Measurements from ENCODE around the gene TIMM13. TPM values are rescaled to one million over a fixed set of nuclear protein-coding genes. Genes with fewer than 3 reads are reported as not detected.

Gene TIMM13
- total RNA-seq, 1 donor from 2014 or later = 20.9 TPM

DNA sequence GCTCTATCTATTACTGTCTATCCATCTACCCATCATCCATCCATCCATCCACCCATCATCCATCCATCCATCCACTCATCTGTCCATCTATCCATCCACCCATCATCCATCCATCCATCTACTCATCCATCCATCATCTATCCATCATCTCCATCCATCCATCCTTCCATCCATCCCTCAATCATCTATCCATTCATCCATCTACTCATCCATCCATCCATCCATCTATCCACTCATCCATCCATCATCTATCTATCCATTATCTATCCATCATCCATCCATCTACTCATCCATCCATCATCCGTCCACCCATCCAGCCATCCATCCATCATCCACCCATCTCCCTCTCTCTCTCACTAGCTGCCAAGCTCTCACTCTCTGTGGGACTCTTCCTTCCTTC lies 13.1 kb upstream of the TIMM13 start:
- Histone ChIP-seq H3K9me3 (no peaks in the 10 kb centered on the region), H3K4me1 (no peaks in the 10 kb centered on the region), H3K27me3 (no peaks in the 10 kb centered on the region), H3K27ac (no peak overlapping the region), H3K36me3 (peaks cover 0 to 19% of the 10 kb centered on the region in 2 donors), H3K4me3 (no peak overlapping the region)
- no peak for DNase-seq (ENCODE audit: extremely low spot score in 2 of 2)
- intact Hi-C loops (cut with DNase I) = no loop called here
- TF ChIP-seq POLR2A (IDR thresholded peaks at IDR 0.05) = no peak
- no peak for TF ChIP-seq POLR2AphosphoS5 (IDR thresholded peaks at IDR 0.05; ENCODE audit: insufficient read depth in 1 of 2, low read depth in 1 of 2)
- TF ChIP-seq, protein P1, sequence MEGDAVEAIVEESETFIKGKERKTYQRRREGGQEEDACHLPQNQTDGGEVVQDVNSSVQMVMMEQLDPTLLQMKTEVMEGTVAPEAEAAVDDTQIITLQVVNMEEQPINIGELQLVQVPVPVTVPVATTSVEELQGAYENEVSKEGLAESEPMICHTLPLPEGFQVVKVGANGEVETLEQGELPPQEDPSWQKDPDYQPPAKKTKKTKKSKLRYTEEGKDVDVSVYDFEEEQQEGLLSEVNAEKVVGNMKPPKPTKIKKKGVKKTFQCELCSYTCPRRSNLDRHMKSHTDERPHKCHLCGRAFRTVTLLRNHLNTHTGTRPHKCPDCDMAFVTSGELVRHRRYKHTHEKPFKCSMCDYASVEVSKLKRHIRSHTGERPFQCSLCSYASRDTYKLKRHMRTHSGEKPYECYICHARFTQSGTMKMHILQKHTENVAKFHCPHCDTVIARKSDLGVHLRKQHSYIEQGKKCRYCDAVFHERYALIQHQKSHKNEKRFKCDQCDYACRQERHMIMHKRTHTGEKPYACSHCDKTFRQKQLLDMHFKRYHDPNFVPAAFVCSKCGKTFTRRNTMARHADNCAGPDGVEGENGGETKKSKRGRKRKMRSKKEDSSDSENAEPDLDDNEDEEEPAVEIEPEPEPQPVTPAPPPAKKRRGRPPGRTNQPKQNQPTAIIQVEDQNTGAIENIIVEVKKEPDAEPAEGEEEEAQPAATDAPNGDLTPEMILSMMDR (IDR thresholded peaks at IDR 0.05) = no peak

DNA sequence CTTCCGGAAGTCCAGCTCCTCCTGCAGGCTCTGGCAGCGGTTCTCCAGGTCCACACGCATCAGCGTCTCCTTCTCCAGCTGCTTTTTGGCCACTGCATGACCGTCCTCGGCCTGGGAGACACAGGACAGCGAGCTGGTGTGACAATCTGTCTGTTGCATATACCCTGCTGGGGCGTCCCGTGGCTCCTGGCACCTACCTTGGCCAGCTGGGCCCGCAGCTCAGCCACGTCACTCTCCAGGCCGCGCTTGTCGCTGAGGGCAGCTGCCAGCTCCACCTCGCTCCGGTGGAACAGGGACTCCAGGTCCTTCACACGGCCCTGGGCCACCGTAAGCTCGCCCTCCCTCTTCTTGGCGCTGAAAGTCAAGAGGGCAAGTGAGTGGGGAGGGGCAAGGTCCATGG lies 10.8 kb upstream of the TIMM13 start:
- TF ChIP-seq POLR2AphosphoS5 (IDR thresholded peaks at IDR 0.05; ENCODE audit: insufficient read depth in 1 of 2, low read depth in 1 of 2) (no peak), POLR2A (IDR thresholded peaks at IDR 0.05) (no peak)
- TF ChIP-seq, protein P1 (IDR thresholded peaks at IDR 0.05) = no peak
- DNase-seq (ENCODE audit: extremely low spot score in 2 of 2) = no peak
- Histone ChIP-seq H3K4me3 (no peak overlapping the region), H3K27me3 (no peaks in the 10 kb centered on the region), H3K9me3 (no peaks in the 10 kb centered on the region), H3K36me3 (peaks cover 0 to 30% of the 10 kb centered on the region in 2 donors), H3K4me1 (no peaks in the 10 kb centered on the region), H3K27ac (no peak overlapping the region)
- intact Hi-C loops (cut with DNase I) = no loop called here

DNA sequence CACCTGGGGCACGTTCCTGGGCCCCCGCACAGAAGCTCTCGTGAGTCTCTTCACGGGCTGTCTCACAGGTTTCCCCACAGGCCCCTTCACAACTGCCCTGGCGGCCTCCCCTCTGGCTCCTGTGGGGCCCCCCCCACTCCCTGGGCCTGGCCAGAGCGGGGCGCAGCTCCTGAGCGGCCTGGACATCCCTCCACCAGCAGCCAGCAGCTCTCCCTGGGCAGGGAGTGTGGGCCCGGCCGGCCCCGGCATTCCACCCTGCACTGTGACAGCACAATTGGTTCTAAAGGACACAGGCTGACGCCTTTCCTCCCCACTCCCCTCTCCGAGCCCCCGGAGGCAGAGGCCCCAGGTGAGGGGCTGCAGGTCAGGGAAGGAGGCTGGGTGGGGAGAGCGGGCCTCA lies 9.5 kb upstream of the TIMM13 start:
- H3K27me3 ChIP-seq = no peaks in the 10 kb centered on the region
- H3K4me1 ChIP-seq = no peaks in the 10 kb centered on the region
- no peaks in the 10 kb centered on the region for H3K9me3 ChIP-seq
- TF ChIP-seq POLR2AphosphoS5 (IDR thresholded peaks at IDR 0.05; ENCODE audit: insufficient read depth in 1 of 2, low read depth in 1 of 2) (no peak), POLR2A (IDR thresholded peaks at IDR 0.05) (no peak)
- TF ChIP-seq, protein P1 (IDR thresholded peaks at IDR 0.05) = no peak
- no peak overlapping the region for H3K4me3 ChIP-seq
- no peak overlapping the region for H3K27ac ChIP-seq
- H3K36me3 ChIP-seq = peaks cover 0 to 30% of the 10 kb centered on the region in 2 donors
- intact Hi-C loops (cut with DNase I) = no loop called here
- no peak for DNase-seq (ENCODE audit: extremely low spot score in 2 of 2)

DNA sequence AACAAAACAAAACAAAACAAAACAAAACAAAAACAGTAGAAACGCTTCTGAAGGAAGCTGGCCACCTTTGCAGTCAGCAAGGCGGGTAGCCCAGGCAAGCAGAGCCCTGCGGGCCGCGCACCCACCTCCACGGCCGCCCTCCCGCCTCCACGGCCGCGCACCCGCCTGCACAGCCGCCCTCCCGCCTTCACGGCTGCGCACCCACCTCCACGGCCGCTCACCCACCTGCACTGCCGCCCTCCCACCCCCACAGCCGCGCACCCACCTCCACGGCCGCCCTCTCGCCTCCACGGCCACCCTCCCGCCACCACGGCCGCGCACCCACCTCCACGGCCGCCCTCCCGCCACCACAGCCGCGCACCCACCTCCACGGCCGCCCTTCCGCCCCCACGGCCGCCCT lies 9.0 kb upstream of the TIMM13 start:
- intact Hi-C loops (cut with DNase I) = no loop called here
- Histone ChIP-seq H3K27ac (no peak overlapping the region), H3K27me3 (no peaks in the 10 kb centered on the region), H3K36me3 (peaks cover 0 to 24% of the 10 kb centered on the region in 2 donors), H3K4me1 (no peaks in the 10 kb centered on the region), H3K4me3 (no peak overlapping the region), H3K9me3 (no peaks in the 10 kb centered on the region)
- TF ChIP-seq, protein P1 (IDR thresholded peaks at IDR 0.05) = no peak
- no peak for TF ChIP-seq POLR2AphosphoS5 (IDR thresholded peaks at IDR 0.05; ENCODE audit: insufficient read depth in 1 of 2, low read depth in 1 of 2)
- TF ChIP-seq POLR2A (IDR thresholded peaks at IDR 0.05) = no peak
- DNase-seq (ENCODE audit: extremely low spot score in 2 of 2) = no peak

DNA sequence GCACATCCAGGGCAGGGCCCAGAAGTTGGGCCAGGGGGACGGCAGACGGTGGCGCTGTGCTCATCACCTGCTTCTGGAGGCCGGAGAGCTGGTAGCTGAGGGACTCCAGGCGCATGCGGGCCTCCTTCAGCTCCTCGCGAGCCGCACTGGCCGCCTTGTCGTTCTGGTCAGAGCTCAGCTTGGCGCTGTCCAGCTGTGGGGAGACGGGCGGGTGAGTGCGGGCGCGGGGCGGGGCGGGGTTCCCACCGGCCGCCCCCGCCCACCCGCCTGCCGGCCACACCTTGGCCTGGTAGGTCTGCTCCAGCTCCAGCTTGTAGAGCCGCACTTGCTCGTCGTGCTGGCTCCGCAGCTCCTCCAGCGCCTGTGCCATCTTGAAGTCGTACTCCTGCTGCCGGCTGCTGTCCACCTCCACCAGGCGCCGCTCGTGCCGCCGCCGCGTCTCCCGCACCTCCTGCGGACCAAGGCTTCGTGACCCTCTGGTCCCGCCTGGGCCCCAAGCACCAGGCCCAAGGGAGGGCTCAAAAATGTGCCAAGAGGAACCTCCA lies 7.4 kb upstream of the TIMM13 start:
- TF ChIP-seq, protein P1 (IDR thresholded peaks at IDR 0.05) = no peak
- no peak for TF ChIP-seq POLR2A (IDR thresholded peaks at IDR 0.05)
- Histone ChIP-seq H3K27ac (no peak overlapping the region), H3K9me3 (no peaks in the 10 kb centered on the region), H3K4me1 (no peaks in the 10 kb centered on the region), H3K27me3 (no peaks in the 10 kb centered on the region), H3K36me3 (peaks cover 0 to 29% of the 10 kb centered on the region in 2 donors), H3K4me3 (no peak overlapping the region)
- intact Hi-C loops (cut with DNase I) = no loop called here
- DNase-seq (ENCODE audit: extremely low spot score in 2 of 2) = no peak

Data from vagina (tissue), 2 donors.